Measurements from ENCODE around the gene TLL1. TPM values are rescaled to one million over a fixed set of nuclear protein-coding genes. Genes with fewer than 3 reads are reported as not detected.

Gene TLL1
- total and polyA plus RNA-seq, 2 experiments from 2014 or later = 0.18 to 2.4 TPM

DNA sequence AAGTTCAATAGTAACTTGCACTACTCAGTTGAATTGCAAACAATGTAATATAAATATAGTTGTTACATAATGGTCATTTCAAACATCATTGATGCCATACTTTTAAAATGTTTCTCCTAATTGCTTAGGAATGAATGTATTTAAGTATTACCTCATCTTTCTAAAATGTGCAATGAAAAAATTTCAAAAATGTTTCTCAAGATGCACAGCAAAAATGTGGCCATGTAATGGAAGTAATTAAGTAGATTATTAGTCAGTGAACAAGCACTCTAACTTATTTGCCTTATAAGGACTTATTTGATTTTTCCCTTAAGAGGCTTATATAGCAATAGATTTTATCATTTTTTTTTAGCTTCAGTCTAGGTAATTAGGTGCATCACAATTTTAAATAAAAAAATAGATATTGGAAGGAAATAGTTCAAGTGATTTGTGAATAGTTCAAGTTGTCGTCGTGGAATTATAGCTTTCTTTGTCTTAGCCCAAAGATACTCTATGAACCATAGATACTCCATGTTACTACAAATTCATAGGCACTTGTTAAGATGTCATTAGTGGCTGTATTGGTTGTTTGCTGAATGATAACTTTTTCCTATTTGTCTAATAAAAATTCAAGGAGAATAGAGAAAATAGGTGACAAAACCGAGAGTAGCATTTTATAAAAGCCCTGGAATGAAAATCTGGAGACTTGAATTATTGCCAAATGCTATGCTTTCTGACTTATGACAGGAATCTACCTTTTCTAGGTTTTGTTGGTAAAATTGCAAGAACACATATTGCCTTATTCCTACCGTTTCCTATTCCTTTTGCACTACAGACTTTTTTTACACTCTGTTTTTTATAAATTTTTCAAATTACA is 118.5 kb downstream of the TLL1 start:
- TF ChIP-seq JUNB (IDR thresholded peaks at IDR 0.05; ENCODE audit: unreplicated experiment) = no peak
- TF ChIP-seq NANOG (IDR thresholded peaks at IDR 0.05; ENCODE audit: borderline replicate concordance) = no peak
- no peak for TF ChIP-seq CREB1 (CRISPR knock-in tag; IDR thresholded peaks at IDR 0.05; ENCODE audit: low read depth)
- no peak for TF ChIP-seq ETS1 (IDR thresholded peaks at IDR 0.05)
- TF ChIP-seq, protein P1, sequence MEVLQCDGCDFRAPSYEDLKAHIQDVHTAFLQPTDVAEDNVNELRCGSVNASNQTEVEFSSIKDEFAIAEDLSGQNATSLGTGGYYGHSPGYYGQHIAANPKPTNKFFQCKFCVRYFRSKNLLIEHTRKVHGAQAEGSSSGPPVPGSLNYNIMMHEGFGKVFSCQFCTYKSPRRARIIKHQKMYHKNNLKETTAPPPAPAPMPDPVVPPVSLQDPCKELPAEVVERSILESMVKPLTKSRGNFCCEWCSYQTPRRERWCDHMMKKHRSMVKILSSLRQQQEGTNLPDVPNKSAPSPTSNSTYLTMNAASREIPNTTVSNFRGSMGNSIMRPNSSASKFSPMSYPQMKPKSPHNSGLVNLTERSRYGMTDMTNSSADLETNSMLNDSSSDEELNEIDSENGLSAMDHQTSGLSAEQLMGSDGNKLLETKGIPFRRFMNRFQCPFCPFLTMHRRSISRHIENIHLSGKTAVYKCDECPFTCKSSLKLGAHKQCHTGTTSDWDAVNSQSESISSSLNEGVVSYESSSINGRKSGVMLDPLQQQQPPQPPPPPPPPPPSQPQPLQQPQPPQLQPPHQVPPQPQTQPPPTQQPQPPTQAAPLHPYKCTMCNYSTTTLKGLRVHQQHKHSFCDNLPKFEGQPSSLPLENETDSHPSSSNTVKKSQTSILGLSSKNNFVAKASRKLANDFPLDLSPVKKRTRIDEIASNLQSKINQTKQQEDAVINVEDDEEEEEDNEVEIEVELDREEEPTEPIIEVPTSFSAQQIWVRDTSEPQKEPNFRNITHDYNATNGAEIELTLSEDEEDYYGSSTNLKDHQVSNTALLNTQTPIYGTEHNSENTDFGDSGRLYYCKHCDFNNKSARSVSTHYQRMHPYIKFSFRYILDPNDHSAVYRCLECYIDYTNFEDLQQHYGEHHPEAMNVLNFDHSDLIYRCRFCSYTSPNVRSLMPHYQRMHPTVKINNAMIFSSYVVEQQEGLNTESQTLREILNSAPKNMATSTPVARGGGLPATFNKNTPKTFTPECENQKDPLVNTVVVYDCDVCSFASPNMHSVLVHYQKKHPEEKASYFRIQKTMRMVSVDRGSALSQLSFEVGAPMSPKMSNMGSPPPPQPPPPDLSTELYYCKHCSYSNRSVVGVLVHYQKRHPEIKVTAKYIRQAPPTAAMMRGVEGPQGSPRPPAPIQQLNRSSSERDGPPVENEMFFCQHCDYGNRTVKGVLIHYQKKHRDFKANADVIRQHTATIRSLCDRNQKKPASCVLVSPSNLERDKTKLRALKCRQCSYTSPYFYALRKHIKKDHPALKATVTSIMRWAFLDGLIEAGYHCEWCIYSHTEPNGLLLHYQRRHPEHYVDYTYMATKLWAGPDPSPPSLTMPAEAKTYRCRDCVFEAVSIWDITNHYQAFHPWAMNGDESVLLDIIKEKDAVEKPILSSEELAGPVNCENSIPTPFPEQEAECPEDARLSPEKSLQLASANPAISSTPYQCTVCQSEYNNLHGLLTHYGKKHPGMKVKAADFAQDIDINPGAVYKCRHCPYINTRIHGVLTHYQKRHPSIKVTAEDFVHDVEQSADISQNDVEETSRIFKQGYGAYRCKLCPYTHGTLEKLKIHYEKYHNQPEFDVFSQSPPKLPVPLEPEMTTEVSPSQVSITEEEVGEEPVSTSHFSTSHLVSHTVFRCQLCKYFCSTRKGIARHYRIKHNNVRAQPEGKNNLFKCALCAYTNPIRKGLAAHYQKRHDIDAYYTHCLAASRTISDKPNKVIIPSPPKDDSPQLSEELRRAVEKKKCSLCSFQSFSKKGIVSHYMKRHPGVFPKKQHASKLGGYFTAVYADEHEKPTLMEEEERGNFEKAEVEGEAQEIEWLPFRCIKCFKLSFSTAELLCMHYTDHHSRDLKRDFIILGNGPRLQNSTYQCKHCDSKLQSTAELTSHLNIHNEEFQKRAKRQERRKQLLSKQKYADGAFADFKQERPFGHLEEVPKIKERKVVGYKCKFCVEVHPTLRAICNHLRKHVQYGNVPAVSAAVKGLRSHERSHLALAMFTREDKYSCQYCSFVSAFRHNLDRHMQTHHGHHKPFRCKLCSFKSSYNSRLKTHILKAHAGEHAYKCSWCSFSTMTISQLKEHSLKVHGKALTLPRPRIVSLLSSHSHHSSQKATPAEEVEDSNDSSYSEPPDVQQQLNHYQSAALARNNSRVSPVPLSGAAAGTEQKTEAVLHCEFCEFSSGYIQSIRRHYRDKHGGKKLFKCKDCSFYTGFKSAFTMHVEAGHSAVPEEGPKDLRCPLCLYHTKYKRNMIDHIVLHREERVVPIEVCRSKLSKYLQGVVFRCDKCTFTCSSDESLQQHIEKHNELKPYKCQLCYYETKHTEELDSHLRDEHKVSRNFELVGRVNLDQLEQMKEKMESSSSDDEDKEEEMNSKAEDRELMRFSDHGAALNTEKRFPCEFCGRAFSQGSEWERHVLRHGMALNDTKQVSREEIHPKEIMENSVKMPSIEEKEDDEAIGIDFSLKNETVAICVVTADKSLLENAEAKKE (CRISPR knock-in tag; IDR thresholded peaks at IDR 0.05) = no peak
- TF ChIP-seq REST (IDR thresholded peaks at IDR 0.05; ENCODE audit: unreplicated experiment) = no peak
- no peak for TF ChIP-seq ZNF114 (CRISPR knock-in tag; IDR thresholded peaks at IDR 0.05)
- Mint-ChIP-seq H3K36me3 (ENCODE audit: low read depth) (no peaks in the 10 kb centered on the region), H3K9me3 (no peaks in the 10 kb centered on the region), H3K27me3 (ENCODE audit: insufficient read depth, low read depth, poor library complexity) (no peaks in the 10 kb centered on the region), H3K27ac (no peak overlapping the region), H3K4me3 (no peak overlapping the region), H3K4me1 (peaks cover 9% of the 10 kb centered on the region)
- Histone ChIP-seq H3K27ac (ENCODE audit: low read depth) (no peak overlapping the region), H3K9me2 (ENCODE audit: insufficient read depth) (no peaks in the 10 kb centered on the region), H3K36me3 (ENCODE audit: insufficient read depth) (no peaks in the 10 kb centered on the region), H3K4me1 (ENCODE audit: insufficient read depth) (peaks cover 3% of the 10 kb centered on the region; the same call in 1 of the 2 replicates), H4K20me1 (replicated peaks; ENCODE audit: insufficient read depth) (no peaks in the 10 kb centered on the region), H3K4me3 (no peak overlapping the region), H3K27me3 (ENCODE audit: insufficient read depth) (no peaks in the 10 kb centered on the region), H3F3A (replicated peaks; ENCODE audit: low read depth) (no peaks in the 10 kb centered on the region), H2AFZ (no peak overlapping the region), H3K79me2 (replicated peaks; ENCODE audit: insufficient read depth) (no peaks in the 10 kb centered on the region), H3K4me2 (no peak overlapping the region)
- ATAC-seq (no peak), DNase-seq (ENCODE audit: low spot score) (no peak)

All from GM23338 (cell line).